Neural cell (in vitro differentiated cells): Measurements from ENCODE around the gene GSG1. TPM values are rescaled to one million over a fixed set of nuclear protein-coding genes. Genes with fewer than 3 reads are reported as not detected.

Experiments
- H2AFZ ChIP-seq: fragments of 200-600, 300-800 bp; sonication (generic), shearing (Covaris generic); 2 replicates; pipeline ENCODE4 v1.6.0; 2014; ENCODE audit warnings: low read depth, mild to moderate bottlenecking, antibody characterized with exemption, low read length, moderate library complexity
- H3F3A ChIP-seq: fragments of 200-600 bp; shearing (Covaris generic); 2 replicates; pipeline ENCODE4 v1.6.1; 2016; ENCODE audit warnings: mild to moderate bottlenecking, moderate library complexity, mixed read lengths, antibody characterized with exemption, low read length; ENCODE audit not compliant: insufficient read depth, poor library complexity, severe bottlenecking
- H3K27ac ChIP-seq: fragments of 200-600, 300-800 bp; sonication (generic), shearing (Covaris generic); 2 replicates; pipeline ENCODE4 v1.5.1; 2014; ENCODE audit warnings: mild to moderate bottlenecking, low read length, moderate library complexity
- H3K27me3 ChIP-seq: fragments of 300-800, 200-600 bp; sonication (generic), shearing (Covaris generic); 2 replicates; pipeline ENCODE4 v1.6.0; 2014; ENCODE audit warnings: mild to moderate bottlenecking, low read depth, low read length, moderate library complexity; ENCODE audit not compliant: insufficient read depth
- H3K36me3 ChIP-seq: fragments of 300-800, 200-600 bp; sonication (generic), shearing (Covaris generic); 2 replicates; pipeline ENCODE4 v1.5.1; 2014; ENCODE audit warnings: mild to moderate bottlenecking, antibody characterized with exemption, low read length, moderate library complexity; ENCODE audit not compliant: insufficient read depth
- H3K4me2 ChIP-seq: fragments of 300-800, 200-600 bp; sonication (generic), shearing (Covaris generic); 2 replicates; pipeline ENCODE4 v1.6.0; 2014; ENCODE audit warnings: mild to moderate bottlenecking, low read length
- H3K4me3 ChIP-seq: fragments of 300-800, 200-600 bp; sonication (generic), shearing (Covaris generic); 2 replicates; pipeline ENCODE4 v1.5.1; 2014; ENCODE audit warnings: mild to moderate bottlenecking, low read length, moderate library complexity
- H3K79me2 ChIP-seq: fragments of 200-600 bp; shearing (Covaris generic); replicated peaks from 2 replicates; pipeline ENCODE4 v1.6.0; 2014; ENCODE audit warnings: mild to moderate bottlenecking, low read length, moderate library complexity; ENCODE audit not compliant: insufficient read depth
- H3K9ac ChIP-seq: fragments of 300-800, 200-600 bp; sonication (generic), shearing (Covaris generic); 2 replicates; pipeline ENCODE4 v1.6.1; 2016; ENCODE audit warnings: mild to moderate bottlenecking, low read length, mixed read lengths
- H3K9me2 ChIP-seq: fragments of 200-600 bp; shearing (Covaris generic); 2 replicates; pipeline ENCODE4 v1.6.1; 2016; ENCODE audit warnings: mild to moderate bottlenecking, low read length, mixed read lengths; ENCODE audit not compliant: insufficient read depth
- H3K9me3 ChIP-seq: fragments of 200-600, 300-800 bp; sonication (generic), shearing (Covaris generic); 2 replicates; pipeline ENCODE4 v1.6.1; 2016; ENCODE audit warnings: mild to moderate bottlenecking, mixed run types, low read length, moderate library complexity, mixed read lengths
- H4K20me1 ChIP-seq: fragments of 200-600 bp; shearing (Covaris generic); 2 replicates; pipeline ENCODE4 v1.6.1; 2016; ENCODE audit warnings: mild to moderate bottlenecking, mixed run types; ENCODE audit not compliant: insufficient read depth
- EP300 ChIP-seq: fragments of 450-650 bp; conservative IDR thresholded peaks from 2 replicates; pipeline ENCODE4 v1.6.1; 2014; ENCODE audit warnings: antibody characterized with exemption, mild to moderate bottlenecking, moderate library complexity; ENCODE audit not compliant: poor library complexity, severe bottlenecking
- EZH2 ChIP-seq: fragments of 200-600, 300-800 bp; shearing (Covaris generic), sonication (generic); IDR thresholded peaks from 2 replicates; pipeline ENCODE4 v1.6.1; 2014; ENCODE audit warnings: antibody characterized with exemption, low read length, borderline replicate concordance, mild to moderate bottlenecking; ENCODE audit not compliant: insufficient read depth, poor library complexity, severe bottlenecking
- MXI1 ChIP-seq: fragments of 450-650 bp; conservative IDR thresholded peaks from 2 replicates; pipeline ENCODE4 v1.6.1; 2014; ENCODE audit warnings: antibody characterized with exemption, mild to moderate bottlenecking; ENCODE audit not compliant: poor library complexity, severe bottlenecking
- POLR2AphosphoS5 ChIP-seq: IDR thresholded peaks from 2 replicates; pipeline ENCODE4 v1.6.1; 2012
- RAD21 ChIP-seq: fragments of 450-650 bp; conservative IDR thresholded peaks from 2 replicates; pipeline ENCODE4 v1.6.1; 2014; ENCODE audit warnings: antibody characterized with exemption, mild to moderate bottlenecking, moderate library complexity
- SMC3 ChIP-seq: fragments of 450-650 bp; conservative IDR thresholded peaks from 2 replicates; pipeline ENCODE4 v1.6.1; 2014; ENCODE audit warnings: antibody characterized with exemption, mild to moderate bottlenecking, moderate library complexity; ENCODE audit not compliant: poor library complexity
- TAF1 ChIP-seq: IDR thresholded peaks from 2 replicates; pipeline ENCODE4 v1.6.1; 2012; ENCODE audit warnings: low read depth
- polyA plus RNA-seq: library from polyadenylated mRNA; depleted of rRNA; stranded (reverse); fragments of >200 nt; gene quantifications from 2 replicates; pipeline ENCODE4 v1.2.3, GENCODE V29; 2014
- TF ChIP-seq, protein P1 (sequence below): fragments of 450-650 bp; IDR thresholded peaks from 2 replicates; pipeline ENCODE4 v1.5.1; 2014; ENCODE audit warnings: antibody characterized with exemption, mild to moderate bottlenecking, moderate library complexity; ENCODE audit not compliant: poor library complexity, severe bottlenecking
- TF ChIP-seq, protein P2 (sequence below): IDR thresholded peaks from 2 replicates; pipeline ENCODE4 v1.6.1; 2012; ENCODE audit warnings: borderline replicate concordance

GSG1 gene
- polyA plus RNA-seq, 1 donor from 2014 or later: 0.17 TPM

GRCh38 chr12:13052421-13052820, 51.0 kb downstream of the GSG1 start:
- Histone ChIP-seq H3K27ac (no peak overlapping the region), H3K4me3 (no peak overlapping the region), H2AFZ (no peak overlapping the region), H3K9ac (no peak overlapping the region), H3K4me2 (no peak overlapping the region), H3K9me2 (no peaks in the 10 kb centered on the region), H3K9me3 (no peaks in the 10 kb centered on the region), H3K27me3 (no peaks in the 10 kb centered on the region), H4K20me1 (no peaks in the 10 kb centered on the region), H3K36me3 (no peaks in the 10 kb centered on the region), H3K79me2 (no peaks in the 10 kb centered on the region), H3F3A (no peaks in the 10 kb centered on the region)
- TF ChIP-seq, protein P1, sequence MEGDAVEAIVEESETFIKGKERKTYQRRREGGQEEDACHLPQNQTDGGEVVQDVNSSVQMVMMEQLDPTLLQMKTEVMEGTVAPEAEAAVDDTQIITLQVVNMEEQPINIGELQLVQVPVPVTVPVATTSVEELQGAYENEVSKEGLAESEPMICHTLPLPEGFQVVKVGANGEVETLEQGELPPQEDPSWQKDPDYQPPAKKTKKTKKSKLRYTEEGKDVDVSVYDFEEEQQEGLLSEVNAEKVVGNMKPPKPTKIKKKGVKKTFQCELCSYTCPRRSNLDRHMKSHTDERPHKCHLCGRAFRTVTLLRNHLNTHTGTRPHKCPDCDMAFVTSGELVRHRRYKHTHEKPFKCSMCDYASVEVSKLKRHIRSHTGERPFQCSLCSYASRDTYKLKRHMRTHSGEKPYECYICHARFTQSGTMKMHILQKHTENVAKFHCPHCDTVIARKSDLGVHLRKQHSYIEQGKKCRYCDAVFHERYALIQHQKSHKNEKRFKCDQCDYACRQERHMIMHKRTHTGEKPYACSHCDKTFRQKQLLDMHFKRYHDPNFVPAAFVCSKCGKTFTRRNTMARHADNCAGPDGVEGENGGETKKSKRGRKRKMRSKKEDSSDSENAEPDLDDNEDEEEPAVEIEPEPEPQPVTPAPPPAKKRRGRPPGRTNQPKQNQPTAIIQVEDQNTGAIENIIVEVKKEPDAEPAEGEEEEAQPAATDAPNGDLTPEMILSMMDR: no peak
- TF ChIP-seq TAF1: no peak
- TF ChIP-seq POLR2AphosphoS5: no peak
- TF ChIP-seq EZH2: no peak
- TF ChIP-seq, protein P2, sequence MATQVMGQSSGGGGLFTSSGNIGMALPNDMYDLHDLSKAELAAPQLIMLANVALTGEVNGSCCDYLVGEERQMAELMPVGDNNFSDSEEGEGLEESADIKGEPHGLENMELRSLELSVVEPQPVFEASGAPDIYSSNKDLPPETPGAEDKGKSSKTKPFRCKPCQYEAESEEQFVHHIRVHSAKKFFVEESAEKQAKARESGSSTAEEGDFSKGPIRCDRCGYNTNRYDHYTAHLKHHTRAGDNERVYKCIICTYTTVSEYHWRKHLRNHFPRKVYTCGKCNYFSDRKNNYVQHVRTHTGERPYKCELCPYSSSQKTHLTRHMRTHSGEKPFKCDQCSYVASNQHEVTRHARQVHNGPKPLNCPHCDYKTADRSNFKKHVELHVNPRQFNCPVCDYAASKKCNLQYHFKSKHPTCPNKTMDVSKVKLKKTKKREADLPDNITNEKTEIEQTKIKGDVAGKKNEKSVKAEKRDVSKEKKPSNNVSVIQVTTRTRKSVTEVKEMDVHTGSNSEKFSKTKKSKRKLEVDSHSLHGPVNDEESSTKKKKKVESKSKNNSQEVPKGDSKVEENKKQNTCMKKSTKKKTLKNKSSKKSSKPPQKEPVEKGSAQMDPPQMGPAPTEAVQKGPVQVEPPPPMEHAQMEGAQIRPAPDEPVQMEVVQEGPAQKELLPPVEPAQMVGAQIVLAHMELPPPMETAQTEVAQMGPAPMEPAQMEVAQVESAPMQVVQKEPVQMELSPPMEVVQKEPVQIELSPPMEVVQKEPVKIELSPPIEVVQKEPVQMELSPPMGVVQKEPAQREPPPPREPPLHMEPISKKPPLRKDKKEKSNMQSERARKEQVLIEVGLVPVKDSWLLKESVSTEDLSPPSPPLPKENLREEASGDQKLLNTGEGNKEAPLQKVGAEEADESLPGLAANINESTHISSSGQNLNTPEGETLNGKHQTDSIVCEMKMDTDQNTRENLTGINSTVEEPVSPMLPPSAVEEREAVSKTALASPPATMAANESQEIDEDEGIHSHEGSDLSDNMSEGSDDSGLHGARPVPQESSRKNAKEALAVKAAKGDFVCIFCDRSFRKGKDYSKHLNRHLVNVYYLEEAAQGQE: no peak
- TF ChIP-seq RAD21: no peak
- no peak for TF ChIP-seq MXI1
- no peak for TF ChIP-seq EP300
- TF ChIP-seq SMC3: no peak

- Histone ChIP-seq H3K36me3 (no peaks in the 10 kb centered on the region), H3F3A (no peaks in the 10 kb centered on the region), H3K4me3 (no peak overlapping the region), H4K20me1 (no peaks in the 10 kb centered on the region), H3K27ac (no peak overlapping the region), H3K9me3 (no peaks in the 10 kb centered on the region), H3K9ac (no peak overlapping the region), H3K4me2 (no peak overlapping the region), H3K79me2 (peaks cover 6% of the 10 kb centered on the region), H2AFZ (no peak overlapping the region), H3K9me2 (no peaks in the 10 kb centered on the region), H3K27me3 (no peaks in the 10 kb centered on the region)
- no peak for TF ChIP-seq MXI1
- no peak for TF ChIP-seq SMC3
- no peak for TF ChIP-seq EP300
These were observed 53.7 kb downstream of the GSG1 start for GRCh38 chr12:13049816-13050215.

DNA sequence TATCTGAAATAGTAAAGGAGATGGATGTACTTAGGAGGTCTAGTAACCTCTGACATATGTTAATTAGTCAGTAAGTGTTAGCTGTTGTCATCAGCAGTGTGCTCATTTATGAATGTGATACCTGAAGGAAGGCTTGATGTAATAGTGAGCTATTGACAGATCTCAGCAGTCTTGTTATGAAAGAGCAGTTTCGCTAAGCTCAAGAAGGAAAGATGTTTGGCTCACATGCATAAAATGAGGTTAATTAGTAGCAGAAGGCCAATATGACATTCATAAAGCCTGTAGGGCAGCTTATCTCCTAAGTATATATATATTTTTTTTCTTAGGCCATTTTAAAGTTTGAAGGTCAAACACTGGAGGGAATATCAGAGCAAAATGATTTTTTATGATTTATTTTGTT, 56.5 kb downstream of the GSG1 start:
- no peak overlapping the region for H3K4me3 ChIP-seq
- H3K27ac ChIP-seq: no peak overlapping the region
- TF ChIP-seq SMC3: no peak
- no peak overlapping the region for H2AFZ ChIP-seq
- peaks cover 6% of the 10 kb centered on the region for H3K79me2 ChIP-seq
- no peaks in the 10 kb centered on the region for H3K9me3 ChIP-seq
- no peaks in the 10 kb centered on the region for H3F3A ChIP-seq
- H3K36me3 ChIP-seq: no peaks in the 10 kb centered on the region
- no peaks in the 10 kb centered on the region for H3K27me3 ChIP-seq
- H3K9me2 ChIP-seq: no peaks in the 10 kb centered on the region
- H3K4me2 ChIP-seq: no peak overlapping the region
- no peaks in the 10 kb centered on the region for H4K20me1 ChIP-seq
- H3K9ac ChIP-seq: no peak overlapping the region
